ENCODE results near the gene PRKG1.

Gene PRKG1

GRCh38 chr10:51074238-51075028, at the start of gene PRKG1:
PRKG1 (plus strand) TSS chr10:51074487.
- peak; percentile 83 for DNase-seq (ENCODE audit: low read depth, low spot score)

- DNase-seq (ENCODE audit: low read depth, low spot score), result no peak
Observed at GRCh38 chr10:51028420-51028819, 45.9 kb upstream of the PRKG1 start.

GRCh38 chr10:51029172-51029641, 45.1 kb upstream of the PRKG1 start:
- DNase-seq (ENCODE audit: low read depth, low spot score), result no peak

- no peak for DNase-seq (ENCODE audit: low read depth, low spot score)
Observed at GRCh38 chr10:51030480-51030879, 43.8 kb upstream of the PRKG1 start.

GRCh38 chr10:51031950-51032349, 42.3 kb upstream of the PRKG1 start:
- no peak for DNase-seq (ENCODE audit: low read depth, low spot score)

- no peak for DNase-seq (ENCODE audit: low read depth, low spot score)
Observed at GRCh38 chr10:51034769-51035168, 39.5 kb upstream of the PRKG1 start.

- DNase-seq (ENCODE audit: low read depth, low spot score), result no peak
Observed at GRCh38 chr10:51035344-51035743, 38.9 kb upstream of the PRKG1 start.

GRCh38 chr10:51045871-51046270, 28.4 kb upstream of the PRKG1 start:
- no peak for DNase-seq (ENCODE audit: low read depth, low spot score)

- no peak for DNase-seq (ENCODE audit: low read depth, low spot score)
Observed at GRCh38 chr10:51046654-51047053, 27.6 kb upstream of the PRKG1 start.

- DNase-seq (ENCODE audit: low read depth, low spot score), result no peak
Observed at GRCh38 chr10:51047857-51048256, 26.4 kb upstream of the PRKG1 start.

GRCh38 chr10:51048792-51049191, 25.5 kb upstream of the PRKG1 start:
- no peak for DNase-seq (ENCODE audit: low read depth, low spot score)

GRCh38 chr10:51052163-51052562, 22.1 kb upstream of the PRKG1 start:
- no peak for DNase-seq (ENCODE audit: low read depth, low spot score)

- no peak for DNase-seq (ENCODE audit: low read depth, low spot score)
Observed at GRCh38 chr10:51057925-51058324, 16.4 kb upstream of the PRKG1 start.

- no peak for DNase-seq (ENCODE audit: low read depth, low spot score)
Observed at GRCh38 chr10:51063166-51063565, 11.1 kb upstream of the PRKG1 start.

- DNase-seq (ENCODE audit: low read depth, low spot score), result peak; percentile 59
Observed at GRCh38 chr10:51063659-51064535, 10.4 kb upstream of the PRKG1 start.

- DNase-seq (ENCODE audit: low read depth, low spot score), result no peak
Observed at GRCh38 chr10:51066231-51066630, 8.1 kb upstream of the PRKG1 start.

- DNase-seq (ENCODE audit: low read depth, low spot score), result no peak
Observed at GRCh38 chr10:51072210-51072609, 2.1 kb upstream of the PRKG1 start.

GRCh38 chr10:51072921-51073434, 1.3 kb upstream of the PRKG1 start:
- no peak for DNase-seq (ENCODE audit: low read depth, low spot score)

GRCh38 chr10:51073453-51074237, 642 bp upstream of the PRKG1 start:
- peak; percentile 31 for DNase-seq (ENCODE audit: low read depth, low spot score)

- DNase-seq (ENCODE audit: low read depth, low spot score), result no peak
Observed at GRCh38 chr10:51075043-51075872, 971 bp downstream of the PRKG1 start.

- DNase-seq (ENCODE audit: low read depth, low spot score), result no peak
Observed at GRCh38 chr10:51075873-51076229, 1.6 kb downstream of the PRKG1 start.
